GM21423 (cell line): ENCODE measurements around the gene SAP30.

Experiments used
- ATAC-seq: cut with Tn5 transposase; IDR thresholded peaks from one replicate; pipeline ENCODE4 v1.9.1; 2021; ENCODE audit warnings: mild to moderate bottlenecking, moderate library complexity; ENCODE audit not compliant: unreplicated experiment

The SAP30 gene, protein sequence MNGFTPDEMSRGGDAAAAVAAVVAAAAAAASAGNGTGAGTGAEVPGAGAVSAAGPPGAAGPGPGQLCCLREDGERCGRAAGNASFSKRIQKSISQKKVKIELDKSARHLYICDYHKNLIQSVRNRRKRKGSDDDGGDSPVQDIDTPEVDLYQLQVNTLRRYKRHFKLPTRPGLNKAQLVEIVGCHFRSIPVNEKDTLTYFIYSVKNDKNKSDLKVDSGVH

GRCh38 chr4:173370477-173371291, at the start of gene SAP30:
SAP30 (plus strand) TSS chr4:173370954; CDS start chr4:173371183, 229 bp downstream.
- peak; percentile 73 for ATAC-seq

DNA sequence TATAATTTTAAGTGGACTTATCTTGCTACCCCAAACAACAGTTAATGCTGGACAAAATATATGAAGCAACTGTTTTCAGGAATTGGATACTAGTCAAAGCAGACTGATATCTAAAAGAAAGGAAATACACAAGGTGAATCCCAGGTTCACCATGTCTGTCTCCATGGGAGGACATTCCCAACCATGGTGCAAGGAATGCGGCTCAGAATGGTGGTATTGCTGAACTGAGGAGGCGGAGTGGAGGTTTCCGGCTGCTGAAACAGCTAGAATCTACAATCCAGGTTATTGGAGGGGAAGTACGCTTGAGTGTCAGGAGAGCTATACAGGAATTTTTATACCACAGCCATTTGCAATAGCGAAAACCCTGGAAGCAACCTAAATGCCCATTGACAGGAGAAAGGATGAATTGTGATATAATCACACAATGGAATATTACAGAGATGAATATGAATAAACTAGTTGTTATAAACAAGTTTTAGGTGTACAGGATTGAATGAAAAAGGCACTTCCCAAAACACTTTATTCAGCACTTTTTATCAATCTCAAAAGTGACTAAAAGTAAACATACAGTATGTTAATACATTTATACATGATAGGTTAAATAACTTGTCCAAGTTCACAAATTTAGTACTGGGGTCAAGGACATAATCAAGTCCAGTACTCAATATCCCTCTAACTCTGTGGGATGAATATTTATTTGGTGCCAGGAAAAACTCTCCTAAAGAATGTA, 45.6 kb upstream of the SAP30 start:
- no peak for ATAC-seq

- no peak for ATAC-seq
Measured at GRCh38 chr4:173328236-173328901, 42.4 kb upstream of the SAP30 start.

DNA sequence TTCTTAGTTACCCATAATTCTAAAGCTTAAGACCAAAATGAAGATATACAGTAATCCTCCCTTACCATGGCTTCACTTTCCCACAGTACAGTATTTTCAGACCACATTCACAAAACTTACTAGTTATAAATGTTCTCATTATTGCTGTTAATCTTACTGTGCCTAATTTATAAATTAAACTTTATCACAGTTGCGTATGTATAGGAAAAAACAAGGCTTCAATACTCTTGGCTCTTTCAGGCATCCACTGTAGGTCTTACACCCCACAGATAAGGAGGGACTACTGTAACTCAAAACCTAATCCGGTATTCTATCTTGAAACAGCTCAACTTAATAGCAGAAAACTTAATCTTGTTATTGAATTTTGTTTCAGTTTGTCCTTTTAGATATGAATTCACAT, 40.2 kb upstream of the SAP30 start:
- ATAC-seq, result no peak

DNA sequence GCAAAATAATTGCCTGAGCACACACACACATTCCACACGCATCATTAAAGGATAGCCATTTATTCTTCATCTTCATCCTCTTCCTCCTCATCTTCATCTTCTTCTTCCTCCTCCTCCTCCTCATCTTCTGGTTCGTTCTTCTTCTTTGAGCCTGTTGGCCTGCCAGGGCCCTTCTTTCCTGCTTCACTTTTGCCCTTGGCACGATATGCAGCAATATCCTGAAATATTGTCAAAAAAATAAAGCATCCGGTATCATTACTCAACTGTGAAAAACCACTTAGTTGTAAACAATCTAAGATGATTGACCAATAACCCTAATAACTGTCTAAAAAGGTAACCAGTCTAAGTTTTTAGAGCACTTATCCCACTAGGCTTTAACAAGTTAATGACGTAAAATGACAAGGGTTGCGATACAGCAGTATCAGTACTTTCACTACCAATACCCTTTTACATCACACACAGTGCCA, 38.7 kb upstream of the SAP30 start:
- ATAC-seq, result no peak

- no peak for ATAC-seq
Measured at GRCh38 chr4:173332963-173333657, 37.6 kb upstream of the SAP30 start.

DNA sequence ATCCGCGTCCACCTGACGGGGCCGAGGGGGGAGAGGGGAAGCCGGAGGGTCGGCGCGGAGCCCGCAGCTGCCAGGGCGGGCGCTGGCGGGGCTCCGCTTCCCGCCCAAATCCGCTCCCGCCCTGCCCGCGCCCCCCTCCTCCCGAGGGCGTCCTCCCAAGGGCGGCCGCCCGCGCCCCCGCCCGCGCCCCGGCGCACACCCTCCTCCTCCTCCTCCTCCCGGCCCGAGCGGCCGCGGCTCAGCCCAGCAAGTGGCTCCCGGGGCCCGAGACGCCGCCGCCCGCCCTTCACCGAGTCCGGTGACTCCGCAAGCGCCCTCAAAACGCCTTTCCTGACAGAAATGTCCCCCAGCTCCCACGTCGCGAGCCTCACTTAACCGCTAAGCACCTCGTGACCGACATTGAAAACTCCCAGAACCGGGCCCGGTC, 37.1 kb upstream of the SAP30 start:
- ATAC-seq, result peak; percentile 0

DNA sequence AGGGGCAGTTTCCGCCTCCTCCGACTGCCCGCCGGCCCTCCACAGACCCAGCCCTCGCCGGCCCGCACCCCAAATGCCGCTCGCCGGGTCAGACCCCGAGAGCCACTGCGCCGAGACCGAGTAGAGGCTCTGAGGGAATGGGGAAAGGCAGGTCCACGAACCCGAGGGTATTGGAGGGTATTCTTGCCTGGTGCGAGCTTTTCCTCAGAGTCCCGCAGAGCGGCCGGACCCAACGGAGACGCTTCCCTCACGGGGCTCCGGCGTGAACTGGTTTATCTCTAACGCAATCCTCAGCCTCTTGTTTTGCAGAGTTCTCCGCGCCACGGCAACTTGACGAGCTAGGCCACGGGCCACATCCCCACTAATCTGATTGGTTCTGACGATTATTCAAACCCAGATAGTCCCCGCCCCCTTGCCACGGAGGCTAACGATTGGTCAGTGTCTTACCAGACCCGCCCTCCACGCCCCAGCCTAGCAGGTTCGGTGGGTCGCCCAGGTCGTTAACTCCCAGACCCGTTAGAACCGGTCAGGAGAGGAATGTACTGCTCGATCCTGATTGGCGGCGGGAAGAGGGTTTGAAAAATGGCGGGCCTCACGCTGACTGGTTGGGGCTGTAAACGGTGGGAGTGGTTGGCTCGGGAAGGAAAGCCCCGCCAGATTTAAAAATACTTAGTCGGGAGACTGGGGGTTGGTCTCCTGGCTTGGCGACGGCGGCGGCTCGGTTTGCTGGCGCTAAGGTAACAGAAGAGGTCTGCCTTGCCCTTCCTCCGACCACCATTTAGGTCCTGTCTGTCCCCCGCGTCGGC, 36.5 kb upstream of the SAP30 start, which contains the start of gene HMGB2:
Gene HMGB2, minus strand, starts transcription at position 274 of the 806 bp plus-strand sequence. CDS start 709 bp downstream, outside the sequence.
- ATAC-seq, result peak; percentile 90

- ATAC-seq, result peak; percentile 31
Measured at GRCh38 chr4:173334891-173335752, 35.6 kb upstream of the SAP30 start.

- ATAC-seq, result no peak
Measured at GRCh38 chr4:173337463-173337862, 33.3 kb upstream of the SAP30 start.

GRCh38 chr4:173343832-173344397, 26.8 kb upstream of the SAP30 start:
- no peak for ATAC-seq

DNA sequence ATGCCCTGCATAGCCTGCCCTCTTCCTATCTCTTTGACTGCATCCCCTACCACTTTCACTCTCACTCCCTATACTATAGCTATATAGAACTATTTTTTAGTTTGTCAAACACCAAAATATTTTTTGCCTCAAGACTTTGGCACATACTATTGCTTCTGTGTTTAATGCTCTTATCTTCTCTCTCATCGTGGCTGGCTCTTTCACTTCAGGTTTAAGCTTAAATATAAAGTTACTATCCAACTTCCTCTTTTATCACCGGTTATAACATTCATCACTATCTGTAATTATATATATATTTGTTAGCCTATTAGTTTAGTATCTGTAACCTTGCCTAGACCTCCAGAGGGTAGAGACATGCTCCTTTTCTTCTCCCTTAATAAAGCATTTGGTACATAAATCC, 25.1 kb upstream of the SAP30 start:
- no peak for ATAC-seq

DNA sequence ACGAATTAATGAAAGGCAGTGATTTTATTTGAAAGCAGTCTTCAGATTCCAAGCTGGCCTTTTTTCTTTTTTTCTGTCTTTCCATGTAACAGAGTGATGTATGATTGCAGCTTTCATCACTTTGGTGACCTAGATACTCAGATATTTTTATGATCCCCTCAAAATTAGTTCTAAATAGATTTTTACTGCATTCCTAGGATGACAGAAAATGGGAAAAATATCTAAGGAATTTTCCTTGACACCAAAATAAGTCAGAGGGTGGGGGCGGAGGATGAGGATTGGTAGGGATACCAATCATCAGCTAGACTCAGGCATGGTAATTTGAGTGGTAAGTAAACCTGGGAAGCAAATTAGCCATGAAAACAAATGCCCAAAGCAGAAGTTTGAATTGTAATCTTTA, 24.7 kb upstream of the SAP30 start:
- ATAC-seq, result no peak

GRCh38 chr4:173347467-173347866, 23.3 kb upstream of the SAP30 start:
- ATAC-seq, result no peak

DNA sequence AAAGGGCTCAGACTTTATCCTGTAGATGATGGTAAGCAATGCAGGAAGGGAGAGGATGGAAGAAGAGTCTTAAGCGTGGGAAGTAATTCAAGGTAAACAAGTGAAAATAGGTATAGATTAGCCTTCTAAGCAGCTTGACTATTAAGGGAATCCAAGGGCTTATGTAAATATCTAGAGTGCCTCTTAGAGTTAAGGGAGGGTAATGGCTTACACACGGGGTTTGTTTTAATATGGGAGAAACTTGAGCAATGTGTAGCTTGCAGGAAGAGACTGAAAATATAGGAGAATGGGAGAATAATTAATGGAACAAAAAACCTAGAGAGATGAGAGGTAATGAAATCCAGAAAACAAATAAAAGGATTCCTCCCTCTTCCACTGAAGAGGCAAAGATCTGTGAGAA, 12.8 kb upstream of the SAP30 start:
- ATAC-seq, result no peak

DNA sequence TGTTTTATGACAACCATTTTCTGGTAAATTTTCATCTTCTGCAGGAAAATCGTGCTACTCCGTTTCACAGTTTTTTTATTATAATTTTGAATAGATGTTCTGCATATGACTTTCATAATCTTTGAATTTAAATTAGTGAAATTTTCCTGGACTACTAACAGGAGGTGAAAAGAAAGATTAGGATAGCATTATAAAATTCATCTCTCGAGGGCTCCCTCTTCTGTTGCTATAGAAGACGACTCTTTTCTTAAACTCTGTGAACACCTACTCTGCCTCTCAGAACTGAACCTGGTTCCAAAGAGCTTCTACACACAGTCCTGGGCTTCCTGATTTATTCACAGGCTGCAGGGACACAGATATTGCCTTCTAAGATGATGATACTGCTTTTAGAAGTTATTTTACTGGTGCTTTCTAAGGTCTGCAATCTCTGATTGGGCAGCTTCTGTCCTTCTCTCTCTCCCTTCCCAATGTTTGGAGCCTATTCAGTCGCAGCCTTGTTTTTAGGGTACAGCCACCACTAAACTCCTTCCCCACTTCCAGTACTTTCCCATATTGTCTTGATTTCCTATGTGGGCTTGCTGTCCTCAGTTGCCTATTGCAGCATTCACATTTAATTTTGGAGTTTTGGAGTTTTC, 10.1 kb upstream of the SAP30 start:
- ATAC-seq, result no peak

- ATAC-seq, result no peak
Measured at GRCh38 chr4:173362666-173363065, 8.1 kb upstream of the SAP30 start.
